ENCODE measurements around the gene MMGT1. TPM values are rescaled to one million over a fixed set of nuclear protein-coding genes. Genes with fewer than 3 reads are reported as not detected.

The MMGT1 gene
- total RNA-seq, 1 donor from 2014 or later: 26.0 TPM

DNA sequence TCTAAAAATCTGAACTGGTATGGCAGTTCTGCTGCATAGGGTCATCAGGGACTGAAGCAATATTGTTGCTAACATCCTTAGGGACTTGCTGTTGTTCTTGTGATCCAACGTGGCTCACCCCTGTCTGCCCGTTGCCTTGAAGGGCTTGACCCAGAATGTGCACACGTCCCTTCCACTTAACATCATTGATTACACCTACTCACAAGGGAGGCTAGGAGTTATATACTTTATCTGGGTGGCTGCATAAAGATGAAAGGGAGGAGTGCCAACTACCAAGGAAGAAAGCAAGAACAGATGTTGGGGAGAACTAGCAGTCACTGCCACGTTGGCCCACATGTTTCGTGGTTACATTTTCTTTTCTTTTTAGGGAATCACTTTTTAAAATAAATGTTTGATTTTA, 45.4 kb upstream of the MMGT1 start:
- Histone ChIP-seq H2AFZ (replicated peaks) (no peak overlapping the region), H3K9me3 (ENCODE audit: low read depth) (no peaks in the 10 kb centered on the region), H4K20me1 (ENCODE audit: low read depth) (no peaks in the 10 kb centered on the region), H3K4me3 (no peak overlapping the region), H3K4me2 (no peak overlapping the region), H3F3A (ENCODE audit: low read depth) (no peaks in the 10 kb centered on the region), H3K27me3 (no peaks in the 10 kb centered on the region), H3K4me1 (no peaks in the 10 kb centered on the region), H3K27ac (no peak overlapping the region), H3K36me3 (no peaks in the 10 kb centered on the region), H3K9ac (no peak overlapping the region), H3K79me2 (ENCODE audit: low read depth) (no peaks in the 10 kb centered on the region)
- TF ChIP-seq, protein P1, sequence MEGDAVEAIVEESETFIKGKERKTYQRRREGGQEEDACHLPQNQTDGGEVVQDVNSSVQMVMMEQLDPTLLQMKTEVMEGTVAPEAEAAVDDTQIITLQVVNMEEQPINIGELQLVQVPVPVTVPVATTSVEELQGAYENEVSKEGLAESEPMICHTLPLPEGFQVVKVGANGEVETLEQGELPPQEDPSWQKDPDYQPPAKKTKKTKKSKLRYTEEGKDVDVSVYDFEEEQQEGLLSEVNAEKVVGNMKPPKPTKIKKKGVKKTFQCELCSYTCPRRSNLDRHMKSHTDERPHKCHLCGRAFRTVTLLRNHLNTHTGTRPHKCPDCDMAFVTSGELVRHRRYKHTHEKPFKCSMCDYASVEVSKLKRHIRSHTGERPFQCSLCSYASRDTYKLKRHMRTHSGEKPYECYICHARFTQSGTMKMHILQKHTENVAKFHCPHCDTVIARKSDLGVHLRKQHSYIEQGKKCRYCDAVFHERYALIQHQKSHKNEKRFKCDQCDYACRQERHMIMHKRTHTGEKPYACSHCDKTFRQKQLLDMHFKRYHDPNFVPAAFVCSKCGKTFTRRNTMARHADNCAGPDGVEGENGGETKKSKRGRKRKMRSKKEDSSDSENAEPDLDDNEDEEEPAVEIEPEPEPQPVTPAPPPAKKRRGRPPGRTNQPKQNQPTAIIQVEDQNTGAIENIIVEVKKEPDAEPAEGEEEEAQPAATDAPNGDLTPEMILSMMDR (IDR thresholded peaks at IDR 0.05): no peak
- TF ChIP-seq EZH2phosphoT487 (IDR thresholded peaks at IDR 0.05) (no peak), EZH2 (IDR thresholded peaks at IDR 0.05) (no peak)
- Mint-ChIP-seq H3K9me3 (no peaks in the 10 kb centered on the region), H3K4me3 (no peak overlapping the region), H3K4me1 (peaks cover 4% of the 10 kb centered on the region), H3K27ac (no peak overlapping the region), H3K27me3 (ENCODE audit: insufficient read depth, low read depth) (peaks cover 3% of the 10 kb centered on the region), H3K36me3 (peaks cover 15% of the 10 kb centered on the region)
- no peak for DNase-seq (ENCODE audit: low spot score)

DNA sequence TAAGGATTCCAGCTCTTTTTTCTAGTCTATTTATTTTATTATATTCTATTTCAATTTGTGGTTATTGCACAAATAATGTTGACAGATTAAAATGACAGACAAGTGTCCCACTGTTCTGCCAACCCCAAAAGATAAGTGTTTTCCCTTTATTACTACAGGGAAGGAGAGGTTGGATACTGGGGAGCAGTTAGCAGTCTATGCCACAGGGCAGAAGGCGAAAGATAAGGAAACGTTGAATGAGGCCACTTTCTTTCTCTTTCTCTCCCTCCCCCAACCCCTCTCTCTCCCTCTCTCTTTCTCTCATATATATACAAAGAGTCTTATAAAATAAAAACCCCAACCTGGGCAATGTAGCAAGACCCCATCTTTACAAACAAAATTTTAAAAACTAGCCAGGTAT, 43.1 kb upstream of the MMGT1 start:
- Histone ChIP-seq H3K4me1 (no peaks in the 10 kb centered on the region), H3K27me3 (no peaks in the 10 kb centered on the region), H3K79me2 (ENCODE audit: low read depth) (no peaks in the 10 kb centered on the region), H3K4me3 (no peak overlapping the region), H4K20me1 (ENCODE audit: low read depth) (no peaks in the 10 kb centered on the region), H2AFZ (replicated peaks) (no peak overlapping the region), H3K27ac (no peak overlapping the region), H3K9me3 (ENCODE audit: low read depth) (no peaks in the 10 kb centered on the region), H3K36me3 (no peaks in the 10 kb centered on the region), H3K9ac (no peak overlapping the region), H3K4me2 (no peak overlapping the region), H3F3A (ENCODE audit: low read depth) (no peaks in the 10 kb centered on the region)
- Mint-ChIP-seq H3K4me3 (no peak overlapping the region), H3K27ac (no peak overlapping the region), H3K4me1 (peaks cover 5% of the 10 kb centered on the region), H3K36me3 (peaks cover 17% of the 10 kb centered on the region), H3K9me3 (no peaks in the 10 kb centered on the region), H3K27me3 (ENCODE audit: insufficient read depth, low read depth) (no peaks in the 10 kb centered on the region)
- TF ChIP-seq EZH2phosphoT487 (IDR thresholded peaks at IDR 0.05): no peak
- TF ChIP-seq, protein P1 (IDR thresholded peaks at IDR 0.05): no peak
- TF ChIP-seq EZH2 (IDR thresholded peaks at IDR 0.05): no peak
- no peak for DNase-seq (ENCODE audit: low spot score)

DNA sequence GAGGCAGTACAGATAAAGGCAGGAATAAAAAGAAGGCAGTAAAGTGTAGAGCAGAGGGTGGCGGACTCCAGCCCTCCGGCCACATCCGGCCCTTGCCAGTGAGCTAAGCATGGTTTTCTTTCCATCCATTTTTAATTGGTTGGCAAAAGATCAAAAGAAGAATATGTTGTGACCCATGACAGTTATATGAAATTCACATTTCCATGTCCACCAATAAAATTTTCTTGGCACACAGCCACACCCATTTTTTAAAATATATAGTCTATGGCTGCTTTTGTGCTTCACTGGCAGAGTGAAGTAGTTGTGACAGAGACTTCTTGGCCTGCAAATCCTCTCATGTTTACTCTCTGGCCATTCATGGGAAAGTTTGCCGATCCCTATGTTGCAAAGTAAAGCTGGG, 41.2 kb upstream of the MMGT1 start:
- H4K20me1 ChIP-seq (ENCODE audit: low read depth): no peaks in the 10 kb centered on the region
- H2AFZ ChIP-seq (replicated peaks): no peak overlapping the region
- H3K27ac ChIP-seq: no peak overlapping the region
- H3K27me3 ChIP-seq: no peaks in the 10 kb centered on the region
- H3F3A ChIP-seq (ENCODE audit: low read depth): no peaks in the 10 kb centered on the region
- no peak overlapping the region for H3K9ac ChIP-seq
- Mint-ChIP-seq H3K27ac (no peak overlapping the region), H3K27me3 (ENCODE audit: insufficient read depth, low read depth) (no peaks in the 10 kb centered on the region), H3K4me1 (peaks cover 5% of the 10 kb centered on the region), H3K36me3 (peaks cover 11% of the 10 kb centered on the region), H3K4me3 (no peak overlapping the region), H3K9me3 (no peaks in the 10 kb centered on the region)
- H3K36me3 ChIP-seq: no peaks in the 10 kb centered on the region
- H3K4me1 ChIP-seq: no peaks in the 10 kb centered on the region
- H3K4me3 ChIP-seq: no peak overlapping the region
- DNase-seq (ENCODE audit: low spot score): no peak
- H3K79me2 ChIP-seq (ENCODE audit: low read depth): no peaks in the 10 kb centered on the region
- no peak for TF ChIP-seq EZH2phosphoT487 (IDR thresholded peaks at IDR 0.05)
- TF ChIP-seq, protein P1 (IDR thresholded peaks at IDR 0.05): no peak
- no peak for TF ChIP-seq EZH2 (IDR thresholded peaks at IDR 0.05)
- H3K4me2 ChIP-seq: no peak overlapping the region
- no peaks in the 10 kb centered on the region for H3K9me3 ChIP-seq (ENCODE audit: low read depth)

All from neural progenitor cell (in vitro differentiated cells).